SKM-1 (cell line): Measurements from ENCODE around the gene NOL9.

Experiments
- DNase-seq: peaks from one replicate; lab custom pipeline; 2025; ENCODE audit not compliant: unreplicated experiment; lab: John Stamatoyannopoulos, UW

NOL9 gene

GRCh38 chr1:6591222-6591621 is 36.9 kb upstream of the NOL9 start:
- no peak for DNase-seq

- no peak for DNase-seq
Observed at GRCh38 chr1:6590046-6590445, 35.7 kb upstream of the NOL9 start.

GRCh38 chr1:6588893-6589520 is 34.7 kb upstream of the NOL9 start:
- DNase-seq: no peak

GRCh38 chr1:6588128-6588892 is 34.0 kb upstream of the NOL9 start:
- no peak for DNase-seq

GRCh38 chr1:6587261-6588005 is 33.1 kb upstream of the NOL9 start:
- no peak for DNase-seq

- DNase-seq: no peak
Observed at GRCh38 chr1:6586404-6586816, 32.1 kb upstream of the NOL9 start.

GRCh38 chr1:6585841-6586240 is 31.5 kb upstream of the NOL9 start:
- DNase-seq: no peak

GRCh38 chr1:6585081-6585722 is 30.9 kb upstream of the NOL9 start:
- no peak for DNase-seq

GRCh38 chr1:6584126-6585080 is 30.1 kb upstream of the NOL9 start:
- DNase-seq: no peak

- DNase-seq: no peak
Observed at GRCh38 chr1:6582370-6582769, 28.1 kb upstream of the NOL9 start.

- peak; percentile 90 for DNase-seq
Observed at GRCh38 chr1:6581561-6582305, 27.4 kb upstream of the NOL9 start.

GRCh38 chr1:6580593-6581409 is 26.5 kb upstream of the NOL9 start:
- no peak for DNase-seq

GRCh38 chr1:6580119-6580592 is 25.8 kb upstream of the NOL9 start:
- DNase-seq: no peak

- peak; percentile 95 for DNase-seq
Observed at GRCh38 chr1:6579374-6580118, 25.2 kb upstream of the NOL9 start, which contains the start of gene ZBTB48. Gene ZBTB48, plus strand, starts transcription at chr1:6579994. Its CDS starts 616 bp downstream, at chr1:6580610.

- DNase-seq: no peak
Observed at GRCh38 chr1:6578624-6579373, 24.5 kb upstream of the NOL9 start.

- no peak for DNase-seq
Observed at GRCh38 chr1:6577831-6578525, 23.7 kb upstream of the NOL9 start.

- no peak for DNase-seq
Observed at GRCh38 chr1:6574818-6575217, 20.5 kb upstream of the NOL9 start.
